Nephron progenitor cell (in vitro differentiated cells): ENCODE measurements around the gene NEU1.

Experiments
- DNase-seq: peaks from one replicate; pipeline ENCODE4 v3.0.0; 2021
- H3K27ac Mint-ChIP-seq: 2 replicates; pipeline ENCODE4 v1.8.0; 2021; ENCODE audit warnings: mild to moderate bottlenecking, moderate library complexity, mixed read lengths
- H3K27me3 Mint-ChIP-seq: 2 replicates; pipeline ENCODE4 v1.8.0; 2021; ENCODE audit warnings: mild to moderate bottlenecking, low read depth, mixed read lengths; ENCODE audit not compliant: poor library complexity
- H3K36me3 Mint-ChIP-seq: 2 replicates; pipeline ENCODE4 v1.8.0; 2021; ENCODE audit warnings: low read depth, mixed read lengths
- H3K4me1 Mint-ChIP-seq: 2 replicates; pipeline ENCODE4 v1.8.0; 2021; ENCODE audit warnings: mixed read lengths
- H3K4me3 Mint-ChIP-seq: 2 replicates; pipeline ENCODE4 v1.8.0; 2021; ENCODE audit warnings: mild to moderate bottlenecking, moderate library complexity, mixed read lengths
- H3K9me3 Mint-ChIP-seq: 2 replicates; pipeline ENCODE4 v1.8.0; 2021; ENCODE audit warnings: mild to moderate bottlenecking, moderate library complexity, mixed read lengths
- CTCF ChIP-seq: fragments of 200-600 bp; sonication (generic); IDR thresholded peaks from 2 replicates; pipeline ENCODE4 v1.5.0; 2021; ENCODE audit warnings: antibody characterized with exemption

The NEU1 gene

GRCh38 chr6:31906122-31906521 is 43.5 kb upstream of the NEU1 start:
- H3K4me3 Mint-ChIP-seq = peak overlapping the region; percentile 57
- peak overlapping the region; percentile 66 for H3K27ac Mint-ChIP-seq
- no peak for TF ChIP-seq CTCF

GRCh38 chr6:31905041-31905440 is 42.4 kb upstream of the NEU1 start:
- Mint-ChIP-seq H3K9me3 (no peaks in the 10 kb centered on the region), H3K4me1 (peaks cover 30% of the 10 kb centered on the region), H3K27me3 (peaks cover under 1% of the 10 kb centered on the region), H3K36me3 (no peaks in the 10 kb centered on the region), H3K27ac (no peak overlapping the region), H3K4me3 (no peak overlapping the region)
- DNase-seq = no peak
- no peak for TF ChIP-seq CTCF

More at GRCh38 chr6:31906122-31906521, 43.5 kb upstream of the NEU1 start:
- H3K9me3 Mint-ChIP-seq = no peaks in the 10 kb centered on the region
- H3K4me1 Mint-ChIP-seq = peaks cover 23% of the 10 kb centered on the region
- H3K27me3 Mint-ChIP-seq = peaks cover 6% of the 10 kb centered on the region
- H3K36me3 Mint-ChIP-seq = no peaks in the 10 kb centered on the region
- no peak for DNase-seq

- no peak for TF ChIP-seq CTCF
- H3K27ac Mint-ChIP-seq = no peak overlapping the region
- peaks cover 40% of the 10 kb centered on the region for H3K4me1 Mint-ChIP-seq
- no peak for DNase-seq
- H3K27me3 Mint-ChIP-seq = peaks cover 3% of the 10 kb centered on the region
- H3K36me3 Mint-ChIP-seq = no peaks in the 10 kb centered on the region
- H3K4me3 Mint-ChIP-seq = peak overlapping the region; percentile 19
- no peaks in the 10 kb centered on the region for H3K9me3 Mint-ChIP-seq
Observed at GRCh38 chr6:31903957-31904356, 41.3 kb upstream of the NEU1 start.

GRCh38 chr6:31901953-31902643 is 39.5 kb upstream of the NEU1 start, which contains the start of gene ZBTB12:
Gene ZBTB12 (minus strand): TSS chr6:31902086. CDS start chr6:31901305, 781 bp downstream.
- H3K36me3 Mint-ChIP-seq = no peaks in the 10 kb centered on the region
- DNase-seq = peak; percentile 94
- peaks cover 3% of the 10 kb centered on the region for H3K27me3 Mint-ChIP-seq
- TF ChIP-seq CTCF = no peak
- no peaks in the 10 kb centered on the region for H3K9me3 Mint-ChIP-seq
- H3K4me3 Mint-ChIP-seq = peak within 1 kb of the TSS; percentile 85
- H3K4me1 Mint-ChIP-seq = peaks cover 46% of the 10 kb centered on the region
- peak within 1 kb of the TSS; percentile 7 for H3K27ac Mint-ChIP-seq

- DNase-seq = no peak
- Mint-ChIP-seq H3K27ac (no peak overlapping the region), H3K36me3 (no peaks in the 10 kb centered on the region), H3K4me1 (peaks cover 46% of the 10 kb centered on the region), H3K4me3 (peak overlapping the region; percentile 74), H3K27me3 (peaks cover 3% of the 10 kb centered on the region), H3K9me3 (no peaks in the 10 kb centered on the region)
- no peak for TF ChIP-seq CTCF
Observed at GRCh38 chr6:31901415-31901952, 38.9 kb upstream of the NEU1 start.

- Mint-ChIP-seq H3K27me3 (peaks cover 3% of the 10 kb centered on the region), H3K36me3 (peaks cover 4% of the 10 kb centered on the region), H3K4me1 (peaks cover 46% of the 10 kb centered on the region), H3K9me3 (no peaks in the 10 kb centered on the region), H3K4me3 (peak overlapping the region; percentile 74), H3K27ac (no peak overlapping the region)
- peak; percentile 27 for DNase-seq
- no peak for TF ChIP-seq CTCF
Observed at GRCh38 chr6:31900917-31901414, 38.3 kb upstream of the NEU1 start.
